Astrocyte (in vitro differentiated cells and primary cell): Measurements from ENCODE around the gene RNF167. TPM values are rescaled to one million over a fixed set of nuclear protein-coding genes. Genes with fewer than 3 reads are reported as not detected.

Experiments
- DNase-seq: peaks from one replicate; pipeline ENCODE4 v3.0.0-alpha.2; 2010; ENCODE audit warnings: low read depth
- FAIRE-seq: peaks from 2 replicates; lab custom pipeline; 2011; peaks lifted over from hg19 to GRCh38; lab: Jason Lieb, UNC
- H2AFZ ChIP-seq: 2 replicates; pipeline ENCODE4 v1.6.0; 2012; ENCODE audit warnings: low read depth, low read length, inconsistent platforms
- H3K27ac ChIP-seq: 2 replicates; pipeline ENCODE4 v1.5.1; 2011; ENCODE audit warnings: low read depth, low read length, inconsistent platforms
- H3K27me3 ChIP-seq: 2 replicates; pipeline ENCODE4 v1.6.0; 2011; ENCODE audit warnings: low read length, inconsistent platforms; ENCODE audit not compliant: insufficient read depth
- H3K36me3 ChIP-seq: 2 replicates; pipeline ENCODE4 v1.5.1; 2011; ENCODE audit warnings: low read length, inconsistent platforms; ENCODE audit not compliant: insufficient read depth
- H3K4me1 ChIP-seq: 2 replicates; pipeline ENCODE4 v1.5.1; 2011; ENCODE audit warnings: low read length, inconsistent platforms; ENCODE audit not compliant: insufficient read depth
- H3K4me2 ChIP-seq: 2 replicates; pipeline ENCODE4 v1.6.0; 2012; ENCODE audit warnings: low read length, inconsistent platforms
- H3K4me3 ChIP-seq: 2 replicates; pipeline ENCODE4 v1.5.1; 2011; ENCODE audit warnings: low read depth, mild to moderate bottlenecking, low read length, inconsistent platforms; ENCODE audit not compliant: insufficient read depth
- H3K79me2 ChIP-seq: 2 replicates; pipeline ENCODE4 v1.6.0; 2012; ENCODE audit warnings: mild to moderate bottlenecking, low read length, inconsistent platforms; ENCODE audit not compliant: insufficient read depth
- H3K9ac ChIP-seq: 2 replicates; pipeline ENCODE4 v1.6.0; 2012; ENCODE audit warnings: mild to moderate bottlenecking, low read length, inconsistent platforms
- H3K9me3 ChIP-seq: 2 replicates; pipeline ENCODE4 v1.5.1; 2012; ENCODE audit warnings: low read depth, mild to moderate bottlenecking, low read length, inconsistent platforms; ENCODE audit not compliant: insufficient read depth
- H4K20me1 ChIP-seq: 2 replicates; pipeline ENCODE4 v1.6.0; 2012; ENCODE audit warnings: low read length, inconsistent platforms; ENCODE audit not compliant: insufficient read depth
- H3K27ac Mint-ChIP-seq: one replicate; pipeline ENCODE4 v1.8.0; 2021; ENCODE audit warnings: mild to moderate bottlenecking, mixed read lengths; ENCODE audit not compliant: unreplicated experiment
- H3K27me3 Mint-ChIP-seq: one replicate; pipeline ENCODE4 v1.8.0; 2021; ENCODE audit warnings: low read depth, mixed read lengths; ENCODE audit not compliant: unreplicated experiment
- H3K36me3 Mint-ChIP-seq: one replicate; pipeline ENCODE4 v1.8.0; 2021; ENCODE audit warnings: low read depth, mixed read lengths; ENCODE audit not compliant: unreplicated experiment
- H3K4me1 Mint-ChIP-seq: one replicate; pipeline ENCODE4 v1.8.0; 2021; ENCODE audit warnings: low read depth, mixed read lengths; ENCODE audit not compliant: unreplicated experiment
- H3K4me3 Mint-ChIP-seq: one replicate; pipeline ENCODE4 v1.8.0; 2021; ENCODE audit warnings: mild to moderate bottlenecking, moderate library complexity, mixed read lengths; ENCODE audit not compliant: unreplicated experiment
- H3K9me3 Mint-ChIP-seq: one replicate; pipeline ENCODE4 v1.8.0; 2021; ENCODE audit warnings: mild to moderate bottlenecking, mixed read lengths; ENCODE audit not compliant: unreplicated experiment
- CTCF ChIP-seq: IDR thresholded peaks from 2 replicates; pipeline ENCODE4 v1.5.1; 2011; ENCODE audit warnings: low read depth, mild to moderate bottlenecking, inconsistent platforms, low read length, moderate library complexity; ENCODE audit not compliant: insufficient read depth
- EZH2 ChIP-seq: IDR thresholded peaks from 2 replicates; pipeline ENCODE4 v1.6.1; 2012; ENCODE audit warnings: mild to moderate bottlenecking, low read length, inconsistent platforms; ENCODE audit not compliant: insufficient read depth
- total RNA-seq: library from RNA; stranded (reverse); gene quantifications from 2 replicates; pipeline ENCODE4 v1.2.1, GENCODE V29; 2021

The RNF167 gene
- total RNA-seq, 1 donor from 2014 or later: 89.7 TPM

GRCh38 chr17:4946312-4946976 lies 6.4 kb downstream of the RNF167 start:
- H3K36me3 ChIP-seq: peaks cover 37% of the 10 kb centered on the region
- peak overlapping the region; percentile 99 for H3K4me2 ChIP-seq
- H3K27me3 ChIP-seq: no peaks in the 10 kb centered on the region
- peaks cover 60% of the 10 kb centered on the region for H4K20me1 ChIP-seq
- no peaks in the 10 kb centered on the region for H3K9me3 ChIP-seq
- Mint-ChIP-seq H3K36me3 (peaks cover 22% of the 10 kb centered on the region), H3K4me3 (peak overlapping the region; percentile 98), H3K27me3 (no peaks in the 10 kb centered on the region), H3K4me1 (peaks cover 37% of the 10 kb centered on the region), H3K27ac (peak overlapping the region; percentile 98), H3K9me3 (no peaks in the 10 kb centered on the region)
- H3K79me2 ChIP-seq: peaks cover 69% of the 10 kb centered on the region
- H2AFZ ChIP-seq: no peak overlapping the region
- no peak for TF ChIP-seq CTCF
- TF ChIP-seq EZH2: no peak
- FAIRE-seq (no peak), DNase-seq (no peak)
- H3K27ac ChIP-seq: peak overlapping the region; percentile 27
- H3K4me3 ChIP-seq: peak overlapping the region; percentile 82
- H3K4me1 ChIP-seq: peaks cover 32% of the 10 kb centered on the region
- H3K9ac ChIP-seq: peak overlapping the region; percentile 93

GRCh38 chr17:4947010-4947410 lies 6.9 kb downstream of the RNF167 start:
- H3K79me2 ChIP-seq: peaks cover 63% of the 10 kb centered on the region
- H4K20me1 ChIP-seq: peaks cover 59% of the 10 kb centered on the region
- TF ChIP-seq CTCF (no peak), EZH2 (no peak)
- no peak overlapping the region for H2AFZ ChIP-seq
- peak overlapping the region; percentile 93 for H3K9ac ChIP-seq
- Mint-ChIP-seq H3K27me3 (no peaks in the 10 kb centered on the region), H3K27ac (peak overlapping the region; percentile 98), H3K36me3 (peaks cover 22% of the 10 kb centered on the region), H3K9me3 (no peaks in the 10 kb centered on the region), H3K4me1 (peaks cover 35% of the 10 kb centered on the region), H3K4me3 (peak overlapping the region; percentile 98)
- H3K9me3 ChIP-seq: no peaks in the 10 kb centered on the region
- FAIRE-seq (no peak), DNase-seq (no peak)
- H3K4me3 ChIP-seq: peak overlapping the region; percentile 82
- H3K4me1 ChIP-seq: peaks cover 32% of the 10 kb centered on the region
- H3K36me3 ChIP-seq: peaks cover 34% of the 10 kb centered on the region
- H3K4me2 ChIP-seq: peak overlapping the region; percentile 99
- H3K27ac ChIP-seq: peak overlapping the region; percentile 27
- no peaks in the 10 kb centered on the region for H3K27me3 ChIP-seq
